Transverse colon (tissue), 4 donors: ENCODE data around the gene RABEP1. TPM values are rescaled to one million over a fixed set of nuclear protein-coding genes. Genes with fewer than 3 reads are reported as not detected.
"Not testable (repeated sequence)": the region's sequence is repeated elsewhere in the genome, so short reads cannot be mapped to it uniquely, and the experiment has no call there.

ENCODE experiments used
- DNase-seq: peaks from one replicate; pipeline ENCODE4 v3.0.0-alpha.2; 2019
- H3K27ac ChIP-seq, 4 donors: fragments of 200-600 bp; sonication (generic); 2 replicates each; pipeline ENCODE4 v1.5.1; 2016 to 2018; ENCODE audit warnings: inconsistent platforms in 4 of 4
- H3K27me3 ChIP-seq: fragments of 200-600 bp; sonication (generic); 2 replicates; pipeline ENCODE4 v1.5.1; 2017; ENCODE audit warnings: inconsistent platforms
- H3K36me3 ChIP-seq, 4 donors: fragments of 200-600 bp; sonication (generic); 2 replicates each; pipeline ENCODE4 v1.5.1; 2017 to 2019; ENCODE audit warnings: inconsistent platforms in 4 of 4
- H3K4me1 ChIP-seq, 4 donors: fragments of 200-600 bp; sonication (generic); 2 replicates each; pipeline ENCODE4 v1.5.1; 2017 to 2020; ENCODE audit warnings: inconsistent platforms in 4 of 4
- H3K4me3 ChIP-seq, 4 donors: fragments of 200-600 bp; sonication (generic); 1 replicate in 1 of 4; 2 replicates in 3 of 4; pipeline versions ENCODE4 v1.5.1 to v1.6.1; 2017 to 2019; ENCODE audit warnings: inconsistent platforms in 4 of 4
- H3K9me3 ChIP-seq, 2 donors: fragments of 200-600 bp; sonication (generic); 2 replicates each; pipeline ENCODE4 v1.5.1; 2017 to 2019; ENCODE audit warnings: inconsistent platforms in 2 of 2
- EP300 ChIP-seq: sonication (generic); formaldehyde crosslinking; IDR thresholded peaks from one replicate; pipeline ENCODE4 v1.6.1; 2017; ENCODE audit warnings: antibody characterized with exemption, low read depth
- POLR2A ChIP-seq: fragments of 450-650 bp; IDR thresholded peaks from one replicate; pipeline ENCODE4 v1.6.1; 2016; ENCODE audit warnings: antibody characterized with exemption, mild to moderate bottlenecking, moderate library complexity
- POLR2AphosphoS5 ChIP-seq, 3 donors: sonication (generic); formaldehyde crosslinking; IDR thresholded peaks; one replicate each; pipeline ENCODE4 v1.6.1; 2016; ENCODE audit warnings: antibody characterized with exemption in 3 of 3
- WGBS, 2 donors: methylation state at CpG; one replicate each; pipeline ENCODE4 v1.1.5; 2018; ENCODE audit warnings: low coverage in 1 of 2; 5-methylcytosine and 5-hydroxymethylcytosine counted together
- in situ Hi-C, 4 donors: fragments of 200-750 bp; cut with MboI; loops; one replicate each; pipeline versions ENCODE4 v1.15.0 to v1.15.1; 2017; ENCODE audit warnings: low sequenced_read_pairs in 3 of 4, low pct_ligation_motif_present in 1 of 4, low pct_unique_long_range_greater_than_20kb in 1 of 4
- intact Hi-C: fragments of 100-400 bp; cut with DNase I; formaldehyde crosslinking; loops from one replicate; pipeline ENCODE4 v1.15.1; 2023; ENCODE audit warnings: low total_unique reads
- total RNA-seq, 4 donors: library from RNA; depleted of rRNA; stranded (reverse); fragments of >200 nt; gene quantifications; one replicate each; pipeline ENCODE4 v1.1.0, GENCODE V29; 2016
- TF ChIP-seq, protein P1 (sequence below), 5 experiments: fragments of 200-600 bp in 3 of 5; fragments of 450-650 bp in 2 of 5; sonication (generic) in 3 of 5; IDR thresholded peaks; 1 replicate in 2 of 5; 2 replicates in 3 of 5; pipeline ENCODE4 v1.5.1; 2016 to 2017; ENCODE audit warnings: antibody characterized with exemption in 5 of 5, inconsistent platforms in 3 of 5, mild to moderate bottlenecking in 2 of 5, moderate library complexity in 1 of 5

The RABEP1 gene
- total RNA-seq, 4 donors from 2014 or later = 23.6 to 43.8 (median 36.0) TPM

DNA sequence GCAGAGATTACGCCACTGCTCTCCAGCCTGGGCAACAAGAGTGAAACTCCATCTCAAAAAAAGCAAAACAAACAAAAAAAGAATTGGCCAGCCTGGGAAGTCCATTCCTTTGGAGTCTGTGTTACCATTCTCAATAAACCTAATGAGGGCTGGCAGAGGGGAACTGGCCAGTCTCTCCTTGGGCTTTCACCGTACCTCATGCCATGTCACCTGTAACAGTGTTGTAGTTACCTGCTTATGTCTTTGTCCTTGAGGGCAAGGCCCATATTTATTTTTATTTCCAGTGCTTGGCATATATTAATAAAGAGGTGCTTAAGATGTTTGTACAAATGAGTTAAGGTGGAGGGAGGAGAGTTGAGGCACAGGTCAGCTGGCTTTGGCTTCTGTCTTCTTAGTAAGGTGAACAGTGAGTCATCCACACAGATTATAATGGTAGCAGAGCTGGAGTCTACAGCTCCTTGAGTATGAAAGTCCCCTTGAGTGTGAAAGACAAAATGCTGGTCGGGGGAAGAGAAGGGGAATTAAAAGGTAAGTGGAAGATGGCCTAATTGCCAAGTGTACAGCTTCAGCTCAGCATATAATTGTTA is 148.4 kb downstream of the RABEP1 start:
- Histone ChIP-seq H3K4me1 (no peaks in the 10 kb centered on the region), H3K4me3 (no peak overlapping the region), H3K9me3 (no peaks in the 10 kb centered on the region), H3K36me3 (peaks cover 0 to 58% (median 26%) of the 10 kb centered on the region in 4 donors), H3K27ac (no peak overlapping the region), H3K27me3 (no peaks in the 10 kb centered on the region)
- TF ChIP-seq, protein P1, sequence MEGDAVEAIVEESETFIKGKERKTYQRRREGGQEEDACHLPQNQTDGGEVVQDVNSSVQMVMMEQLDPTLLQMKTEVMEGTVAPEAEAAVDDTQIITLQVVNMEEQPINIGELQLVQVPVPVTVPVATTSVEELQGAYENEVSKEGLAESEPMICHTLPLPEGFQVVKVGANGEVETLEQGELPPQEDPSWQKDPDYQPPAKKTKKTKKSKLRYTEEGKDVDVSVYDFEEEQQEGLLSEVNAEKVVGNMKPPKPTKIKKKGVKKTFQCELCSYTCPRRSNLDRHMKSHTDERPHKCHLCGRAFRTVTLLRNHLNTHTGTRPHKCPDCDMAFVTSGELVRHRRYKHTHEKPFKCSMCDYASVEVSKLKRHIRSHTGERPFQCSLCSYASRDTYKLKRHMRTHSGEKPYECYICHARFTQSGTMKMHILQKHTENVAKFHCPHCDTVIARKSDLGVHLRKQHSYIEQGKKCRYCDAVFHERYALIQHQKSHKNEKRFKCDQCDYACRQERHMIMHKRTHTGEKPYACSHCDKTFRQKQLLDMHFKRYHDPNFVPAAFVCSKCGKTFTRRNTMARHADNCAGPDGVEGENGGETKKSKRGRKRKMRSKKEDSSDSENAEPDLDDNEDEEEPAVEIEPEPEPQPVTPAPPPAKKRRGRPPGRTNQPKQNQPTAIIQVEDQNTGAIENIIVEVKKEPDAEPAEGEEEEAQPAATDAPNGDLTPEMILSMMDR (IDR thresholded peaks at IDR 0.05) = no peak
- no peak for TF ChIP-seq EP300
- TF ChIP-seq POLR2AphosphoS5 (IDR thresholded peaks at IDR 0.05) = no peak
- no peak for TF ChIP-seq POLR2A
- DNase-seq = no peak
- WGBS, 2 donors = 86 to 100% methylated on average over 1 to 3 of the region's 3 CpGs
- intact Hi-C loops = no loop called here
- in situ Hi-C loops = no loop called here

DNA sequence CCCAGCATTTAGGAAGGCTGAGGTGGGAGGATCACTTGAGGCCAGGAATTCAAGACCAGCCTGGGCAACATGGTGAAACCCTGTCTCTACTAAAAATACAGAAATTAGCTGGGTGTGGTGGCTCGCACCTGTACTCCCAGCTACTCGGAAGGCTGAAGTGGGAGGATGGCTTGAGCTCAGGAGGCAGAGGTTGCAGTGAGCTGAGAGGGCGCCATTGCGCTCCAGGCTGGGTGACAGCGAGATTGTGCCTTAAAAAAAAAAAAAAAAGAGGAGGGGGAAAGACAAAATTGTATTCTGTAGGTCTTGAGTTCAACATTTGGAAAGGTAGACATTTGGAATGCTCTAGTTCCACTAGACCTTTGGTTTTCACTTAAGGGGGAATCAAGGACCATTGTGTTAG is 149.2 kb downstream of the RABEP1 start:
- H3K4me1 ChIP-seq, H3K27ac ChIP-seq, intact Hi-C loops, in situ Hi-C loops, H3K9me3 ChIP-seq, DNase-seq, H3K4me3 ChIP-seq, H3K27me3 ChIP-seq: not testable (repeated sequence)
- 79 to 80% methylated on average over 1 to 5 of the region's 5 CpGs for WGBS, 2 donors
- peaks cover 0 to 54% (median 23%) of the 10 kb centered on the region in 4 donors for H3K36me3 ChIP-seq

DNA sequence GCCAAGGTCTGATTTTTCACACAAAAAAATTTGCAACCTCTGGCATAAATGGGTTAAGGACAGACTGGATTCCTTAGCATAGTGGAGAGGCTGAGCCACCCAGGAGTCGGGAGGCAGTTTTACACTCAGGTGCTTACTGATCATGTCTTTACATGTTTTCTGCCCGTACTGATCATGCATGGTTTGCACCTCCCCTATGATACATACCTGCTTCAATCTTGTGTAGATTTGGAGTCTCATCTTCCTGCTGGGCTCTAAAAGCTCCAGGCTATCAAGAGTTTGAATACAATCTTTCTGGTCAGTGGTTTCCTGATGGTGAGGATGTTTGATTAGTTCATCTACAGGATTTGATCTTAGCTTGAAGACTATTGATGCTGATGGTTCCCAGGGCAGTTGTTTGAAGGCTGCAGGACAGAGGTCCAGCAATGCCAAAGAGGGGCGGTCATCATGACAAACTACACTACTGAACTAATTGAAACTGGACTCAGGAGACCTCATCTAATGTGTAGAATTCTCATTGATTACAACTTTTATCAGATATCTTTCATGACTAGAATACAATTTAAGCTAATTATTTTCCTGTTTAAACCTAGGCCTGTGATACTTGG is 150.0 kb downstream of the RABEP1 start:
- H3K36me3 ChIP-seq = peaks cover 0 to 52% (median 19%) of the 10 kb centered on the region in 4 donors
- in situ Hi-C loops (no loop called here), intact Hi-C loops (no loop called here)
- no peaks in the 10 kb centered on the region for H3K27me3 ChIP-seq
- H3K4me3 ChIP-seq = no peak overlapping the region
- no peaks in the 10 kb centered on the region for H3K9me3 ChIP-seq
- WGBS, 2 donors = 76% methylated on average over 3 of the region's 3 CpGs; no CpG with 5 or more reads in 1 of the 2 donors
- H3K27ac ChIP-seq = no peak overlapping the region
- TF ChIP-seq POLR2AphosphoS5 (IDR thresholded peaks at IDR 0.05) = no peak
- TF ChIP-seq EP300 = no peak
- TF ChIP-seq, protein P1 (IDR thresholded peaks at IDR 0.05) = no peak
- TF ChIP-seq POLR2A = no peak
- no peak for DNase-seq
- H3K4me1 ChIP-seq = peaks cover 0 to 9% (median 2%) of the 10 kb centered on the region in 4 donors

DNA sequence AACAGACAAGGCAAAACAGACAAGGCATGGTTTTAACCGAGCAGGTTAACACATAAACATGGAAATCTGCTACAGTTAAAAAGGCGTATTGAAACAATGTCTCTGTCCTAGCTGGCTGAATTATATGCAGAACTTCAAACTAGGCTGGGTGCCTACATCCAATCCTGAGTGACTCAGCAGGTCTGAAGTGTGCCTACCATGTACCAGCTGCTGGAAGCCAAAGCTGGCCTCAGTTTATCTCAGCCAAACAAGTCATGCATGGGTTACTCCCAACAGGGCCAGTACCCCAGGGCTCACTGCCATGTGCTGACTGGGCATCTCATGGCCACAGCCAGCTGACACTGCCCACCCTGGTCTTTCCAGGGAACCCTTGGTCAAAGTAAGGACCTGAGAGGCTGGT is 152.9 kb downstream of the RABEP1 start:
- peaks cover 0 to 39% (median 11%) of the 10 kb centered on the region in 4 donors for H3K36me3 ChIP-seq
- in situ Hi-C loops = no loop called here

More for the DNA sequence above, 152.9 kb downstream of the RABEP1 start:
- intact Hi-C loops = no loop called here
- WGBS, 2 donors = 95 to 100% methylated on average over 1 to 2 of the region's 2 CpGs
- Histone ChIP-seq H3K9me3 (no peaks in the 10 kb centered on the region), H3K27ac (no peak overlapping the region), H3K4me1 (peaks cover 5 to 29% (median 15%) of the 10 kb centered on the region in 4 donors), H3K27me3 (no peaks in the 10 kb centered on the region), H3K4me3 (no peak overlapping the region)
- no peak for TF ChIP-seq POLR2AphosphoS5 (IDR thresholded peaks at IDR 0.05)
- TF ChIP-seq POLR2A = no peak
- no peak for DNase-seq

Other genes starting within 250 kb of the RABEP1 start
- 1 to 10 TPM in 3 of 4 donors, not detected in 1; 1.3 to 6.0 (median 3.4) TPM for gene SLC52A1, start 246.9 kb upstream of the RABEP1 start, total RNA-seq
- gene ZFP3, start 203.8 kb upstream of the RABEP1 start, total RNA-seq = 10 to 100 TPM in 1 of 4 donors, 1 to 10 TPM in 3; 6.0 to 11.6 (median 8.6) TPM
- 10 to 100 TPM in 2 of 4 donors, 1 to 10 TPM in 2; 6.8 to 69.6 (median 27.2) TPM for gene ZNF232, start 170.4 kb upstream of the RABEP1 start, total RNA-seq
- gene USP6, start 166.3 kb upstream of the RABEP1 start, total RNA-seq = under 1 TPM in 2 of 4 donors, not detected in 2; under 0.01 to 0.82 TPM
- gene ZNF594, start 90.4 kb upstream of the RABEP1 start, total RNA-seq = 10 to 100 TPM in 1 of 4 donors, 1 to 10 TPM in 3; 1.5 to 17.0 (median 4.5) TPM
- gene SCIMP, start 47.4 kb upstream of the RABEP1 start, total RNA-seq = 1 to 10 TPM in 2 of 4 donors, under 1 TPM in 1, not detected in 1; 0.82 to 9.1 (median 2.6) TPM
- gene NUP88, start 137.4 kb downstream of the RABEP1 start, total RNA-seq = 100 to 1,000 TPM in 2 of 4 donors, 10 to 100 TPM in 2; 65.3 to 120 (median 96.9) TPM
- 100 to 1,000 TPM in 1 of 4 donors, 10 to 100 TPM in 2, 1 to 10 TPM in 1; 9.4 to 566 (median 41.9) TPM for gene RPAIN, start 137.9 kb downstream of the RABEP1 start, total RNA-seq
- 100 to 1,000 TPM in 1 of 4 donors, 10 to 100 TPM in 3; 31.0 to 183 (median 85.8) TPM for gene C1QBP, start 156.9 kb downstream of the RABEP1 start, total RNA-seq
- gene DHX33, start 186.7 kb downstream of the RABEP1 start, total RNA-seq = 10 to 100 TPM in 2 of 4 donors, 1 to 10 TPM in 2; 3.0 to 11.1 (median 9.4) TPM
- gene DERL2, start 203.9 kb downstream of the RABEP1 start, total RNA-seq = 10 to 100 TPM in 2 of 4 donors, 1 to 10 TPM in 2; 4.6 to 37.5 (median 21.7) TPM
- 10 to 100 TPM in 3 of 4 donors, 1 to 10 TPM in 1; 5.6 to 19.1 (median 12.9) TPM for gene MIS12, start 204.3 kb downstream of the RABEP1 start, total RNA-seq